ENCODE results near the gene PRDX6. TPM values are rescaled to one million over a fixed set of nuclear protein-coding genes. Genes with fewer than 3 reads are reported as not detected.

PRDX6 gene, protein sequence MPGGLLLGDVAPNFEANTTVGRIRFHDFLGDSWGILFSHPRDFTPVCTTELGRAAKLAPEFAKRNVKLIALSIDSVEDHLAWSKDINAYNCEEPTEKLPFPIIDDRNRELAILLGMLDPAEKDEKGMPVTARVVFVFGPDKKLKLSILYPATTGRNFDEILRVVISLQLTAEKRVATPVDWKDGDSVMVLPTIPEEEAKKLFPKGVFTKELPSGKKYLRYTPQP
- 280 to 358 TPM (median 296 TPM) in 5 replicates for total RNA-seq (2022; extraction: Qiagen RNA extraction; ENCODE audit: low read depth)

DNA sequence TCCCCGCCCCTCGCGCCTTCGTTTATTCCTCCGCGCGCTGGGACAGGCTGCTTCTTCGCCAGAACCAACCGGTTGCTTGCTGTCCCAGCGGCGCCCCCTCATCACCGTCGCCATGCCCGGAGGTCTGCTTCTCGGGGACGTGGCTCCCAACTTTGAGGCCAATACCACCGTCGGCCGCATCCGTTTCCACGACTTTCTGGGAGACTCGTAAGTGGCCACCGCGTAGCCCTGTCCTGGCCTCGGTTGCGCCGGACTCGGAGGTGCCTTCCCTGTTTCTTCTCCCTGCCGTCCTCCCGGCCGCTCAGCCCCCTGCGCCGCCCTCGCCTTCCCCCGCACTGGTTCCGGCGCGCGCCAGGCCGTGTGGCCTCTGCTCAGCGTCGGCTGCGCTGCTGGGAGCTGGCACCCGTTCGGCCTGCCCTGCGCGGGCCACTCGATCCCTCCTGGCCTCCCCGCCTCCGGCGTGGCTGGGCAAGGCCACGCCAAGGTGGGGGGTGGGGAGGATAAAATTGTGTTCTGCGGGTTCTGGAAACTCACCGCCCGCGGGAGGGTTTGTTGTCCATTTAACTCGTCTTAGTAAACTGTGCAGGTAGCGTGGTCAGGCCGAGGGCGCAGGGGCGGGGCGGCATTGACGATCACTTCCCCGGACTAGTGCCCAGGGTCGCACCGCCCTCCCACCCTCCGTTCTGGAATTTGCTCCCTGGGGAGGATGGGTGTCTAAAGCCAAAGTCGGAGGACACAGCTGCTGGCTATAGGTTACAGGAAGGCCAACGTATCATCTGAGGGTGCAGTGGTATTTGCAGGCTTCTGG lies at the start of gene PRDX6:
Gene PRDX6, plus strand, starts transcription at position 50 of the 808 bp plus-strand sequence. Its CDS starts 63 bp downstream, at position 113.

Other genes starting within 250 kb of the PRDX6 start
- gene SLC9C2, start 125.7 kb downstream of the PRDX6 start, total RNA-seq (2022; extraction: Qiagen RNA extraction; ENCODE audit: low read depth) = not detected in 5 replicates
- not detected in 5 replicates for gene TEX50, start 158.0 kb downstream of the PRDX6 start, total RNA-seq (2022; extraction: Qiagen RNA extraction; ENCODE audit: low read depth)
- gene ANKRD45, start 192.5 kb downstream of the PRDX6 start, total RNA-seq (2022; extraction: Qiagen RNA extraction; ENCODE audit: low read depth) = 0.13 to 0.34 TPM (median 0.30 TPM) in 3 of 5 replicates, not detected in the others
- gene KLHL20, start 237.6 kb downstream of the PRDX6 start, total RNA-seq (2022; extraction: Qiagen RNA extraction; ENCODE audit: low read depth) = 9.5 to 13.9 TPM (median 12.3 TPM) in 5 replicates